GM12878 (cell line): Measurements from ENCODE around the gene NFAM1. TPM values are rescaled to one million over a fixed set of nuclear protein-coding genes. Genes with fewer than 3 reads are reported as not detected.

ENCODE experiments used
- ATAC-seq: fragments of 200-7000 bp; cut with Tn5 transposase; 3 replicates; pipeline ENCODE4 v1.9.1; 2020; ENCODE audit warnings: mild to moderate bottlenecking, moderate library complexity
- BruUV-seq: library from RNA; stranded (reverse); fragments of 400-500 nt; replicated peaks from 2 replicates; lab custom pipeline; 2021; lab: Mats Ljungman, UMichigan
- CTCF ChIA-PET: fragments of 300-600 bp; sonication (Branson Sonifier 250); formaldehyde crosslinking; extraction: SDS; loops from one replicate; lab custom pipeline; 2021; ENCODE audit warnings: inconsistent platforms; lab: Yijun Ruan, JAX
- POLR2A ChIA-PET: fragments of 350-600 bp; formaldehyde crosslinking; extraction: SDS; loops from one replicate; lab custom pipeline; 2021; ENCODE audit warnings: inconsistent platforms; lab: Charles Lee
- RAD21 ChIA-PET: fragments of 300-600 bp; sonication (Branson Sonifier 250); formaldehyde crosslinking; loops from one replicate; lab custom pipeline; 2023; ENCODE audit warnings: antibody characterized with exemption; ENCODE audit not compliant: unreplicated experiment; lab: Charles Lee
- SMC1A ChIA-PET: fragments of 300-600 bp; sonication (Branson Sonifier 250); formaldehyde crosslinking; loops from one replicate; lab custom pipeline; 2023; ENCODE audit not compliant: unreplicated experiment, uncharacterized antibody; lab: Charles Lee
- DNase-seq: peaks from one replicate; pipeline ENCODE4 v3.0.0-alpha.2; 2011; ENCODE audit warnings: low read depth, low spot score
- FAIRE-seq: peaks from 3 replicates; lab custom pipeline; 2011; peaks lifted over from hg19 to GRCh38; lab: Jason Lieb, UNC
- H2AFZ ChIP-seq: 2 replicates; pipeline ENCODE4 v1.6.0; 2011; ENCODE audit warnings: low read depth, low read length, control low read depth; ENCODE audit not compliant: control insufficient read depth
- H3K27ac ChIP-seq: 2 replicates; pipeline ENCODE4 v1.5.1; 2011; ENCODE audit warnings: control low read depth; ENCODE audit not compliant: control insufficient read depth, insufficient read depth
- H3K27me3 ChIP-seq, 2 experiments: replicated peaks in 1 of 2; 2 replicates each; pipeline versions ENCODE4 v1.6.0 to v1.6.1; 2011; ENCODE audit warnings: low read length in 1 of 2; ENCODE audit not compliant: control insufficient read depth in 2 of 2, insufficient read depth in 2 of 2
- H3K36me3 ChIP-seq, 2 experiments: 2 replicates each; pipeline ENCODE4 v1.5.1; 2011; ENCODE audit warnings: low read length in 1 of 2; ENCODE audit not compliant: control insufficient read depth in 2 of 2, insufficient read depth in 2 of 2
- H3K4me1 ChIP-seq: 2 replicates; pipeline ENCODE4 v1.6.1; 2011; ENCODE audit warnings: mild to moderate bottlenecking, low read length, moderate library complexity, mixed read lengths; ENCODE audit not compliant: control insufficient read depth, insufficient read depth
- H3K4me2 ChIP-seq: 2 replicates; pipeline ENCODE4 v1.6.0; 2011; ENCODE audit warnings: control low read depth; ENCODE audit not compliant: control insufficient read depth, insufficient read depth
- H3K4me3 ChIP-seq: fragments of 200-600 bp; sonication (generic); 2 replicates; pipeline ENCODE4 v1.5.1; 2016
- H3K79me2 ChIP-seq: 2 replicates; pipeline ENCODE4 v1.6.0; 2011; ENCODE audit warnings: low read length; ENCODE audit not compliant: control insufficient read depth, insufficient read depth
- H3K9ac ChIP-seq: 2 replicates; pipeline ENCODE4 v1.8.0; 2011; ENCODE audit warnings: low read length, control low read depth, mixed read lengths; ENCODE audit not compliant: control insufficient read depth, insufficient read depth
- H3K9me3 ChIP-seq: replicated peaks from 3 replicates; pipeline ENCODE4 v1.5.1; 2011; ENCODE audit warnings: mild to moderate bottlenecking, low read length; ENCODE audit not compliant: control insufficient read depth, insufficient read depth
- H4K20me1 ChIP-seq: 2 replicates; pipeline ENCODE4 v1.6.0; 2011; ENCODE audit not compliant: control insufficient read depth, insufficient read depth
- ASH2L ChIP-seq: fragments of 300-600, 200-600 bp; sonication (generic); IDR thresholded peaks from 2 replicates; pipeline ENCODE4 v1.6.1; 2017; ENCODE audit warnings: low read depth, mild to moderate bottlenecking, borderline replicate concordance
- DPF2 ChIP-seq: fragments of 450-650 bp; IDR thresholded peaks from 2 replicates; pipeline ENCODE4 v1.6.1; 2017; ENCODE audit warnings: mild to moderate bottlenecking
- KLF5 ChIP-seq: fragments of 450-650 bp; IDR thresholded peaks from 2 replicates; pipeline ENCODE4 v1.6.1; 2014; ENCODE audit warnings: mild to moderate bottlenecking; ENCODE audit not compliant: partially characterized antibody
- MEF2A ChIP-seq: IDR thresholded peaks from 2 replicates; pipeline ENCODE4 v1.6.1; 2011; ENCODE audit warnings: low read depth, mild to moderate bottlenecking, low read length, moderate library complexity; ENCODE audit not compliant: insufficient read depth
- MEF2B ChIP-seq: fragments of 450-650 bp; IDR thresholded peaks from 2 replicates; pipeline ENCODE4 v1.6.1; 2018; ENCODE audit warnings: mild to moderate bottlenecking, moderate library complexity; ENCODE audit not compliant: partially characterized antibody, poor library complexity, severe bottlenecking
- PKNOX1 ChIP-seq: fragments of 450-650 bp; IDR thresholded peaks from 2 replicates; pipeline ENCODE4 v1.6.1; 2016; ENCODE audit warnings: mild to moderate bottlenecking
- RAD21 ChIP-seq: IDR thresholded peaks from 2 replicates; pipeline ENCODE4 v1.6.1; 2011; ENCODE audit warnings: mild to moderate bottlenecking, low read depth, low read length, moderate library complexity; ENCODE audit not compliant: insufficient read depth
- STAT3 ChIP-seq: IDR thresholded peaks from 2 replicates; pipeline ENCODE4 v1.6.1; 2011; ENCODE audit warnings: low read depth, low read length, improper control_type of control experiment
- ZNF687 ChIP-seq: fragments of 450-650 bp; IDR thresholded peaks from 2 replicates; pipeline ENCODE4 v1.6.1; 2017; ENCODE audit warnings: mild to moderate bottlenecking, moderate library complexity
- WGBS: methylation state at CpG from one replicate; pipeline ENCODE4 v1.1.6; 2016; ENCODE audit warnings: low lambda C conversion rate; ENCODE audit not compliant: insufficient replicate concordance, insufficient coverage; ENCODE audit errors: missing lambda C conversion rate; 5-methylcytosine and 5-hydroxymethylcytosine counted together
- in situ Hi-C: fragments of 300-500 bp; cut with MboI; formaldehyde crosslinking; loops from 9 replicates; pipeline ENCODE4 v1.14.3; 2018; ENCODE audit warnings: mixed read lengths
- intact Hi-C: fragments of 100-400 bp; cut with micrococcal nuclease; formaldehyde crosslinking; loops from one replicate; pipeline ENCODE4 v1.14.2; 2022; ENCODE audit not compliant: unreplicated experiment
- polyA plus RNA-seq, 11 experiments: library from polyadenylated mRNA; depleted of rRNA in 4 of 11; unstranded in 6 of 11; stranded (reverse) in 5 of 11; fragments of >200 nt; fragmentation: Nextera tagmentation in 4 of 11; fragmentation: Illumina TruSeq in 1 of 11; extraction: Ambion mirVana in 4 of 11; extraction: Trizol in 1 of 11; gene quantifications; 1 replicate in 1 of 11; 2 replicates in 10 of 11; pipeline versions ENCODE4 v1.2.1 to v1.2.3, GENCODE V29; 2011 to 2016; ENCODE audit warnings: inconsistent platforms in 2 of 11, missing spikeins in 2 of 11, low read depth in 1 of 11
- total RNA-seq, 4 experiments: library from RNA; depleted of rRNA in 3 of 4; stranded (reverse); fragments of >200 nt in 3 of 4; fragmentation: Illumina TruSeq in 1 of 4; extraction: Trizol in 1 of 4; gene quantifications; 2 replicates each; pipeline versions ENCODE4 v1.2.1 to v1.2.3, GENCODE V29; 2013 to 2021

NFAM1 gene
- total and polyA plus RNA-seq, 10 of the 15 experiments (the other 5 are each of a cell fraction or from before 2014, with no cell fraction given), result 0.13 to 1.3 (median 0.24) TPM; not detected in 3

- TF ChIP-seq DPF2, result no peak
- no peak for TF ChIP-seq STAT3
- TF ChIP-seq PKNOX1, result peak; percentile 51; the same call in 1 of the 2 replicates
- no peak for TF ChIP-seq ASH2L
- no peak for TF ChIP-seq MEF2A
- TF ChIP-seq ZNF687, result 0 out of 2 replicates have a peak, but pooled peaks have one; percentile 10
- no peak for TF ChIP-seq RAD21
- peak; percentile 58 for TF ChIP-seq MEF2B
- TF ChIP-seq KLF5, result no peak
- TF ChIP-seq, all 136 proteins: peak for 3
- H3K4me2 ChIP-seq, result peak overlapping the region; percentile 12
- H4K20me1 ChIP-seq, result no peaks in the 10 kb centered on the region
- 16% methylated on average over 10 of the region's 14 CpGs for WGBS
- peaks cover 10% of the 10 kb centered on the region for H3K79me2 ChIP-seq
- BruUV-seq, result no TSS peak
- FAIRE-seq (no peak), ATAC-seq (no peak), DNase-seq (no peak)
- no peak overlapping the region; the same call in 1 of the 2 replicates for H3K9ac ChIP-seq
- intact Hi-C loops, result loop anchor here (5.0 kb wide), 2 partner anchors 177 to 488 kb away; partner anchors contain the start of genes CENPM and POLDIP3
- H3K27ac ChIP-seq, result no peak overlapping the region
- H3K9me3 ChIP-seq, result no peaks in the 10 kb centered on the region
- no peaks in the 10 kb centered on the region for H3K36me3 ChIP-seq
- H2AFZ ChIP-seq, result no peak overlapping the region
- in situ Hi-C loops, result loop anchor here (5.0 kb wide), 2 partner anchors 268 to 468 kb away; partner anchors contain the start of gene SEPTIN3
- H3K27me3 ChIP-seq, result no peaks in the 10 kb centered on the region
- ChIA-PET CTCF (interaction anchor here (0.7 to 11.9 kb wide), 16 partner anchors 9 to 485 kb away, joined by 3 to 133 read pairs (median 4); partner anchors contain the start of gene NDUFA6), POLR2A (interaction anchor here (0.8 to 4.2 kb wide), 6 partner anchors 9 to 344 kb away, joined by 4 to 38 read pairs (median 8); partner anchors contain the start of gene NDUFA6), SMC1A (interaction anchor here (1.0 to 7.1 kb wide), 10 partner anchors 10 to 343 kb away, joined by 3 to 132 read pairs (median 9); partner anchors contain the start of gene NDUFA6), RAD21 (interaction anchor here (0.8 to 12.1 kb wide), 13 partner anchors 10 to 468 kb away, joined by 3 to 97 read pairs (median 8); no protein-coding TSS in a partner anchor)
- no peak overlapping the region for H3K4me3 ChIP-seq
- H3K4me1 ChIP-seq, result peaks cover 8% of the 10 kb centered on the region
These were observed 2.7 kb upstream of the NFAM1 start for GRCh38 chr22:42434748-42435425.
